KMS-11 (cell line): Measurements from ENCODE around the gene PARL.

Experiments
- H2AFZ ChIP-seq: fragments of 200-600 bp; sonication (generic); 2 replicates; pipeline ENCODE4 v1.6.1; 2016; ENCODE audit warnings: antibody characterized with exemption, mixed run types, low read depth
- H3K27ac ChIP-seq: fragments of 200-600 bp; sonication (generic); 2 replicates; pipeline ENCODE4 v1.6.1; 2016; ENCODE audit warnings: mild to moderate bottlenecking, mixed run types
- H3K27me3 ChIP-seq: fragments of 200-600 bp; sonication (generic); 2 replicates; pipeline ENCODE4 v1.6.1; 2017; ENCODE audit warnings: mild to moderate bottlenecking, low read depth, mixed run types, moderate library complexity; ENCODE audit not compliant: insufficient read depth
- H3K36me3 ChIP-seq: fragments of 200-600 bp; sonication (generic); 2 replicates; pipeline ENCODE4 v1.6.1; 2017; ENCODE audit warnings: mild to moderate bottlenecking, mixed run types; ENCODE audit not compliant: insufficient read depth
- H3K4me1 ChIP-seq: fragments of 200-600 bp; sonication (generic); 2 replicates; pipeline ENCODE4 v1.6.1; 2016; ENCODE audit warnings: mild to moderate bottlenecking, low read depth, mixed run types; ENCODE audit not compliant: poor library complexity, severe bottlenecking
- H3K4me2 ChIP-seq: fragments of 200-600 bp; sonication (generic); 2 replicates; pipeline ENCODE4 v1.7.0; 2016; ENCODE audit warnings: mild to moderate bottlenecking, mixed run types
- H3K4me3 ChIP-seq: fragments of 200-600 bp; sonication (generic); IDR thresholded peaks from 2 replicates; pipeline ENCODE4 v1.6.1; 2017; ENCODE audit warnings: low read depth, low read length, mixed read lengths; ENCODE audit not compliant: insufficient read depth
- H3K79me2 ChIP-seq: fragments of 200-600 bp; sonication (generic); 2 replicates; pipeline ENCODE4 v1.6.1; 2016; ENCODE audit warnings: low read depth, mixed run types; ENCODE audit not compliant: insufficient read depth
- H3K9ac ChIP-seq: fragments of 200-600 bp; sonication (generic); 2 replicates; pipeline ENCODE4 v1.6.1; 2016; ENCODE audit warnings: mild to moderate bottlenecking, mixed run types
- H4K20me1 ChIP-seq: fragments of 200-600 bp; sonication (generic); 2 replicates; pipeline ENCODE4 v1.6.1; 2016; ENCODE audit warnings: mild to moderate bottlenecking, mixed run types; ENCODE audit not compliant: insufficient read depth
- CTCF ChIP-seq: fragments of 200-600 bp; sonication (generic); conservative IDR thresholded peaks from 2 replicates; pipeline ENCODE4 v1.6.1; 2017; ENCODE audit warnings: low read depth, mild to moderate bottlenecking, antibody characterized with exemption, low read length, moderate library complexity, mixed read lengths

Gene PARL

GRCh38 chr3:183830187-183830586 is 54.5 kb downstream of the PARL start:
- Histone ChIP-seq H3K27me3 (no peaks in the 10 kb centered on the region), H3K4me3 (no peak overlapping the region), H3K4me2 (no peak overlapping the region), H4K20me1 (no peaks in the 10 kb centered on the region), H3K79me2 (no peaks in the 10 kb centered on the region), H3K27ac (no peak overlapping the region), H2AFZ (no peak overlapping the region), H3K4me1 (no peaks in the 10 kb centered on the region), H3K36me3 (no peaks in the 10 kb centered on the region), H3K9ac (no peak overlapping the region)
- TF ChIP-seq CTCF = no peak

GRCh38 chr3:183829466-183829865 is 55.2 kb downstream of the PARL start:
- H3K4me2 ChIP-seq = no peak overlapping the region
- no peaks in the 10 kb centered on the region for H3K27me3 ChIP-seq
- no peaks in the 10 kb centered on the region for H4K20me1 ChIP-seq
- no peaks in the 10 kb centered on the region for H3K79me2 ChIP-seq
- no peak overlapping the region for H3K9ac ChIP-seq
- no peak overlapping the region for H2AFZ ChIP-seq
- no peaks in the 10 kb centered on the region for H3K4me1 ChIP-seq
- TF ChIP-seq CTCF = no peak
- H3K4me3 ChIP-seq = no peak overlapping the region
- no peak overlapping the region for H3K27ac ChIP-seq
- H3K36me3 ChIP-seq = no peaks in the 10 kb centered on the region

- no peaks in the 10 kb centered on the region for H3K4me1 ChIP-seq
Measured at GRCh38 chr3:183828538-183828870, 56.2 kb downstream of the PARL start.

GRCh38 chr3:183827809-183828537 is 56.7 kb downstream of the PARL start:
- no peak for TF ChIP-seq CTCF
- Histone ChIP-seq H2AFZ (no peak overlapping the region), H3K4me3 (no peak overlapping the region), H3K4me1 (no peaks in the 10 kb centered on the region), H3K4me2 (no peak overlapping the region), H3K36me3 (no peaks in the 10 kb centered on the region), H3K27ac (no peak overlapping the region), H3K27me3 (no peaks in the 10 kb centered on the region), H3K79me2 (no peaks in the 10 kb centered on the region), H3K9ac (no peak overlapping the region), H4K20me1 (no peaks in the 10 kb centered on the region)

More at GRCh38 chr3:183828538-183828870, 56.2 kb downstream of the PARL start:
- H3K9ac ChIP-seq = no peak overlapping the region
- H3K36me3 ChIP-seq = no peaks in the 10 kb centered on the region
- no peak for TF ChIP-seq CTCF
- H3K27me3 ChIP-seq = no peaks in the 10 kb centered on the region
- no peak overlapping the region for H2AFZ ChIP-seq
- H4K20me1 ChIP-seq = no peaks in the 10 kb centered on the region
- no peak overlapping the region for H3K4me2 ChIP-seq
- H3K27ac ChIP-seq = no peak overlapping the region
- no peaks in the 10 kb centered on the region for H3K79me2 ChIP-seq
- no peak overlapping the region for H3K4me3 ChIP-seq
